Activated CD8-positive, alpha-beta T cell treated with anti-CD3 and anti-CD28 coated beads for 36 hours (primary cell): ENCODE results near the gene SV2A. TPM values are rescaled to one million over a fixed set of nuclear protein-coding genes. Genes with fewer than 3 reads are reported as not detected.
"Not testable (repeated sequence)": the region's sequence is repeated elsewhere in the genome, so short reads cannot be mapped to it uniquely, and the experiment has no call there.

Source experiments
- ATAC-seq: fragments of 200-7000 bp; cut with Tn5 transposase; one replicate; pipeline ENCODE4 v1.10.0; 2021; ENCODE audit warnings: mild to moderate bottlenecking, moderate library complexity
- CTCF ChIA-PET: fragments of 350-600 bp; sonication (Branson Sonifier 250); formaldehyde crosslinking; loops from one replicate; lab custom pipeline; 2021; ENCODE audit warnings: antibody characterized with exemption; lab: Charles Lee
- POLR2A ChIA-PET: fragments of 350-600 bp; sonication (Branson Sonifier 250); formaldehyde crosslinking; loops from one replicate; lab custom pipeline; 2021; ENCODE audit warnings: antibody characterized with exemption; lab: Charles Lee
- DNase-seq: peaks from one replicate; pipeline ENCODE4 v3.0.0-alpha.2; 2020
- H3K27ac Mint-ChIP-seq: one replicate; pipeline ENCODE4 v1.8.0; 2021; ENCODE audit warnings: mild to moderate bottlenecking, mixed read lengths
- H3K27me3 Mint-ChIP-seq: one replicate; pipeline ENCODE4 v1.8.0; 2021; ENCODE audit warnings: mixed read lengths
- H3K36me3 Mint-ChIP-seq: one replicate; pipeline ENCODE4 v1.8.0; 2021; ENCODE audit warnings: low read depth, mixed read lengths
- H3K4me1 Mint-ChIP-seq: one replicate; pipeline ENCODE4 v1.8.0; 2021; ENCODE audit warnings: low read depth, mixed read lengths
- H3K4me3 Mint-ChIP-seq: one replicate; pipeline ENCODE4 v1.8.0; 2021; ENCODE audit warnings: mild to moderate bottlenecking, moderate library complexity, mixed read lengths
- H3K9me3 Mint-ChIP-seq: one replicate; pipeline ENCODE4 v1.8.0; 2021; ENCODE audit warnings: mixed read lengths
- intact Hi-C: fragments of 100-400 bp; cut with micrococcal nuclease; formaldehyde crosslinking; loops from one replicate; pipeline ENCODE4 v1.10.0; 2022
- total RNA-seq, 2 experiments: library from RNA; stranded (reverse); gene quantifications; one replicate each; pipeline ENCODE4 v1.2.3, GENCODE V29; 2021
- TF ChIP-seq, protein P1 (sequence below): fragments of 200-600 bp; IDR thresholded peaks from one replicate; pipeline ENCODE4 v1.8.0; 2022; ENCODE audit warnings: antibody characterized with exemption, mild to moderate bottlenecking

Gene SV2A
- total RNA-seq, 2 experiments from 2014 or later = 8.2 to 9.1 TPM

DNA sequence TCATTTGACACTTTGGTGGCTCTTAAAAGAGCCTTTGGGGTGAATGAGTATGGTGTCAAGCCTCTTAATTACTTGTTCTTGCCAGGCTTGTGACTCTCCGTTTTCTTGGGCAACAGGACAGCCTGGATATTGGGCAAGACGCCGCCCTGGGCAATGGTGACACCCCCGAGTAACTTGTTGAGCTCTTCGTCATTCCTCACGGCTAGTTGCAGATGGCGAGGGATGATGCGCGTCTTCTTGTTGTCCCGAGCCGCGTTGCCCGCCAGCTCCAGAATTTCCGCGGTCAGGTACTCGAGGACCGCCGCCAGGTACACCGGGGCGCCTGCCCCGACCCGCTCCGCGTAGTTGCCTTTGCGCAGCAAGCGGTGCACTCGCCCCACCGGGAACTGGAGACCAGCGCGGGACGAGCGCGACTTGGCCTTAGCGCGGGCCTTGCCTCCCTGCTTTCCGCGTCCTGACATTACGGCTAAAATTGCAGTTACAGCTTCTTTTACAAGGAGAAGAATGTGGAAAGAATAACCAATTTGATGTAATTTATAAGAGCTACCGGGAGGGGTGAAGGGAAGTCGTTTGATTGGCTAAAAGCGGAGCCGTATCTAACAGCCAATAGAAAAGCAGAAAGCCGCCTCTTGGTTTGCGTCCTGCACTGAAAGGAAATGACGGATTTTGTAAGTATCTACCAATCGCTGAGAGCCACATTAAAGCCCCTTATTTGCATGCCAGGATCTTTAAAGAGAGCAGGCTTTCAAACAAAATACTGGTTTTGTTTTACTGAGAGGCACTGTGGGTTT lies 30.0 kb downstream of the SV2A start:
- H3K36me3 Mint-ChIP-seq = no peaks in the 10 kb centered on the region
- H3K4me1 Mint-ChIP-seq = peaks cover 7% of the 10 kb centered on the region
- H3K9me3 Mint-ChIP-seq = no peaks in the 10 kb centered on the region
- peaks cover 2% of the 10 kb centered on the region for H3K27me3 Mint-ChIP-seq
- peak; percentile 57 for ATAC-seq
- peak; percentile 87 for DNase-seq
- TF ChIP-seq, protein P1, sequence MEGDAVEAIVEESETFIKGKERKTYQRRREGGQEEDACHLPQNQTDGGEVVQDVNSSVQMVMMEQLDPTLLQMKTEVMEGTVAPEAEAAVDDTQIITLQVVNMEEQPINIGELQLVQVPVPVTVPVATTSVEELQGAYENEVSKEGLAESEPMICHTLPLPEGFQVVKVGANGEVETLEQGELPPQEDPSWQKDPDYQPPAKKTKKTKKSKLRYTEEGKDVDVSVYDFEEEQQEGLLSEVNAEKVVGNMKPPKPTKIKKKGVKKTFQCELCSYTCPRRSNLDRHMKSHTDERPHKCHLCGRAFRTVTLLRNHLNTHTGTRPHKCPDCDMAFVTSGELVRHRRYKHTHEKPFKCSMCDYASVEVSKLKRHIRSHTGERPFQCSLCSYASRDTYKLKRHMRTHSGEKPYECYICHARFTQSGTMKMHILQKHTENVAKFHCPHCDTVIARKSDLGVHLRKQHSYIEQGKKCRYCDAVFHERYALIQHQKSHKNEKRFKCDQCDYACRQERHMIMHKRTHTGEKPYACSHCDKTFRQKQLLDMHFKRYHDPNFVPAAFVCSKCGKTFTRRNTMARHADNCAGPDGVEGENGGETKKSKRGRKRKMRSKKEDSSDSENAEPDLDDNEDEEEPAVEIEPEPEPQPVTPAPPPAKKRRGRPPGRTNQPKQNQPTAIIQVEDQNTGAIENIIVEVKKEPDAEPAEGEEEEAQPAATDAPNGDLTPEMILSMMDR = no peak
- ChIA-PET POLR2A (interaction anchor here (0.7 to 6.8 kb wide), 40 partner anchors 8 to 437 kb away, joined by 3 to 325 read pairs (median 6); partner anchors contain the start of genes ANP32E, BOLA1, OTUD7B and PLEKHO1), CTCF (interaction anchor here (0.7 to 2.6 kb wide), 7 partner anchors 19 to 300 kb away, joined by 3 to 13 read pairs (median 4); partner anchors contain the start of gene VPS45)
- no peak overlapping the region for H3K4me3 Mint-ChIP-seq
- intact Hi-C loops = loop anchor here (2.0 kb wide), 1 partner anchor 39 kb away; the partner anchor contains the start of gene SF3B4
- no peak overlapping the region for H3K27ac Mint-ChIP-seq

DNA sequence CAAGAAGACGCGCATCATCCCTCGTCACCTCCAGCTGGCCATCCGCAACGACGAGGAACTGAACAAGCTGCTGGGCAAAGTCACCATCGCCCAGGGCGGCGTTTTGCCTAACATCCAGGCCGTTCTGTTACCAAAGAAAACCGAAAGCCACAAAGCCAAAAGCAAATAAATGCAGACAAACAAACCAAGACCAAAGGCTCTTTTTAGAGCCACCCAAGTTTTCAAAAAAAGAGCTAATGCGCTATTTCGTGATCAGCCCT lies 30.5 kb downstream of the SV2A start:
- H3K36me3 Mint-ChIP-seq, H3K27ac Mint-ChIP-seq, H3K9me3 Mint-ChIP-seq, intact Hi-C loops, H3K4me3 Mint-ChIP-seq, H3K27me3 Mint-ChIP-seq, ATAC-seq, DNase-seq: not testable (repeated sequence)
- H3K4me1 Mint-ChIP-seq = peaks cover 11% of the 10 kb centered on the region
- POLR2A ChIA-PET = interaction anchor here (0.7 to 6.8 kb wide), 38 partner anchors 8 to 437 kb away, joined by 3 to 325 read pairs (median 6); partner anchors contain the start of genes ANP32E, BOLA1, OTUD7B and PLEKHO1
- CTCF ChIA-PET = interaction anchor here (1.4 to 2.6 kb wide), 2 partner anchors 181 to 300 kb away, joined by 5 to 13 read pairs; partner anchors contain the start of gene VPS45

DNA sequence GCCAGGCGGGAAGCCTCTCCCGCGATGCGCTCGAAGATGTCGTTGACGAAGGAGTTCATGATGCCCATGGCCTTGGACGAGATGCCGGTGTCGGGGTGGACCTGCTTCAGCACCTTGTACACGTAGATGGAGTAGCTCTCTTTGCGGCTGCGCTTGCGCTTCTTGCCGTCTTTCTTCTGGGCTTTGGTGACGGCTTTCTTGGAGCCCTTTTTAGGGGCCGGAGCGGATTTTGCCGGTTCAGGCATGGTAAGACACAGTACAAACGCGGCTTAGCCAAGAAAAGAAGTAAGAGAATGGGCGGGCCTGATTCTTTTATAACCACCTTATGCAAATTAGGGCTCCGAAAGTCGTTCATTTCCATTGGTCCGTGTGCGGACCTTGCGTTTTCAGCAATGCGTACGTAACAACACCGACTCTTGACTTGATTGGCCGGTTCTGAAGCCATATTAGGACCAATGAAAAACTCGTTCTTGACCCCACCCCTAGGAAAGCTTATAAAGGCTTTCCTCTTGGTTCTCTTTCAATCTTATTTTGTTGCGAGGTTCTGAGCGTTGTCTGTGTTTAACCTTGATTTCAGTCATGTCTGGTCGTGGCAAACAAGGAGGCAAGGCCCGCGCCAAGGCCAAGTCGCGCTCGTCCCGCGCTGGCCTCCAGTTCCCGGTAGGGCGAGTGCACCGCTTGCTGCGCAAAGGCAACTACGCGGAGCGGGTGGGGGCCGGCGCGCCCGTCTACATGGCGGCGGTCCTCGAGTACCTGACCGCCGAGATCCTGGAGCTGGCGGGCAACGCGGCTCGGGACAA lies 31.0 kb downstream of the SV2A start:
- H3K27me3 Mint-ChIP-seq = peaks cover 2% of the 10 kb centered on the region
- H3K36me3 Mint-ChIP-seq = no peaks in the 10 kb centered on the region
- H3K9me3 Mint-ChIP-seq = no peaks in the 10 kb centered on the region
- H3K4me1 Mint-ChIP-seq = peaks cover 15% of the 10 kb centered on the region
- ChIA-PET CTCF (interaction anchor here (1.4 to 2.0 kb wide), 3 partner anchors 41 to 182 kb away, joined by 3 to 5 read pairs (median 5); partner anchors contain the start of gene VPS45), POLR2A (interaction anchor here (0.6 to 6.8 kb wide), 39 partner anchors 9 to 409 kb away, joined by 3 to 325 read pairs (median 5); partner anchors contain the start of genes ANP32E, BOLA1, OTUD7B and PLEKHO1)
- peak; percentile 88 for DNase-seq
- H3K27ac Mint-ChIP-seq = no peak overlapping the region
- intact Hi-C loops = no loop called here
- TF ChIP-seq, protein P1 = no peak
- peak; percentile 57 for ATAC-seq
- H3K4me3 Mint-ChIP-seq = no peak overlapping the region

DNA sequence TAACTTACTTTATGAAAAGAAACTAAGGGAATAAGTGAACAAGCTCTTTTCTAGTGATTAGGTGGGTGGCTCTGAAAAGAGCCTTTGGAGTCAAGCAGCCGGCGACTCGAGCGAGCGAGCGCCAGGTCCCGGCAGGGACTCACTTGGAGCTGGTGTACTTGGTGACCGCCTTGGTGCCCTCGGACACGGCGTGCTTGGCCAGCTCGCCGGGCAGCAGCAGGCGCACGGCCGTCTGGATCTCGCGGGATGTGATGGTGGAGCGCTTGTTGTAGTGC lies 31.6 kb downstream of the SV2A start:
- ChIA-PET POLR2A (interaction anchor here (0.6 to 6.8 kb wide), 29 partner anchors 9 to 410 kb away, joined by 3 to 325 read pairs (median 10); partner anchors contain the start of genes ANP32E, BOLA1, OTUD7B and PLEKHO1), CTCF (interaction anchor here (1.4 to 2.0 kb wide), 3 partner anchors 41 to 301 kb away, joined by 3 to 5 read pairs (median 3); no protein-coding TSS in a partner anchor)
- H3K36me3 Mint-ChIP-seq, H3K4me3 Mint-ChIP-seq, H3K9me3 Mint-ChIP-seq, intact Hi-C loops, H3K27me3 Mint-ChIP-seq, ATAC-seq, H3K27ac Mint-ChIP-seq, DNase-seq: not testable (repeated sequence)
- peaks cover 18% of the 10 kb centered on the region for H3K4me1 Mint-ChIP-seq

DNA sequence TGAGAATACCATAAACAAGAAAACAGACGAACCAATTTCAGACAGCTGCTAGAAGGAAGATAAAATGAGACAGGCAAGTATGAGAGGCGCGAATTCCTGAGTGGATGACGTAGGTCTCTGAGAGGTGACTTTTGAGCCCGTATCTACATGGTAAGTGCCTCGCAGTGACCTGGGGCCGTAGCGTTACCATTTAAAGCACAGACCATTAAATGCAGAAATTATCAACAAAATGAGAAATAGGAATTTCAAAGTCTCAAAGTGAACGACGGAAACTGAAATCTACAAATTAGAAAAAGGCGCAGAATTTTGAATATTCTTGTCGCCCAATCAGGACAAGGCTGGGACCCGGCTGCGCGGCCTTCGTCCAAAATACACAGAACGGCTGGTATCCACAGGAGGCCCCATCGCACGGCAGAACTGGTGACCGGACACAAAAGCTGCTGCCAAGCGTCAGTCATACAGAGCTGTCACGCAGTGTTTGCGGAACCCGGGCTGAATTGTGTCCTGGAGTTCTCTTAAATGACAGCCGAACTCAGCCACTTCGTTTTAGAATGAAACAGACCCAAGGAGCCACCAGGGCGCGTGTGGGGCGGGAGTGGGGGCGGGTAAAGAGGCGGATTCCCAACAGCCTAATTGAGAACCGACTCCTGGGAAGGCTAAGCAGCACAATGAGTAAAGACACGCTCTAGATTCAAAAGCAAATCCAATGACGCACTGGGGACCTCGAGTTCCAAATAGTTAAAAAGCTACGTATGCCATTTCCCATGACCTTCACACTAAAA lies 32.1 kb downstream of the SV2A start:
- intact Hi-C loops = no loop called here
- Mint-ChIP-seq H3K36me3 (no peaks in the 10 kb centered on the region), H3K4me3 (no peak overlapping the region), H3K9me3 (no peaks in the 10 kb centered on the region), H3K27ac (no peak overlapping the region), H3K4me1 (peaks cover 18% of the 10 kb centered on the region), H3K27me3 (peaks cover 2% of the 10 kb centered on the region)
- peak; percentile 15 for ATAC-seq
- DNase-seq = peak; percentile 88
- ChIA-PET CTCF (interaction anchor here (1.4 to 2.0 kb wide), 3 partner anchors 40 to 302 kb away, joined by 3 to 5 read pairs (median 3); no protein-coding TSS in a partner anchor), POLR2A (interaction anchor here (0.8 to 6.8 kb wide), 24 partner anchors 8 to 410 kb away, joined by 3 to 325 read pairs (median 14); partner anchors contain the start of genes ANP32E, BOLA1, OTUD7B and PLEKHO1)
- TF ChIP-seq, protein P1 = no peak
